ENCODE results near the gene AOPEP. TPM values are rescaled to one million over a fixed set of nuclear protein-coding genes. Genes with fewer than 3 reads are reported as not detected.

Gene AOPEP
- polyA plus RNA-seq, 1 of the 3 experiments (the other 2 are of a cell fraction): 54.6 TPM

DNA sequence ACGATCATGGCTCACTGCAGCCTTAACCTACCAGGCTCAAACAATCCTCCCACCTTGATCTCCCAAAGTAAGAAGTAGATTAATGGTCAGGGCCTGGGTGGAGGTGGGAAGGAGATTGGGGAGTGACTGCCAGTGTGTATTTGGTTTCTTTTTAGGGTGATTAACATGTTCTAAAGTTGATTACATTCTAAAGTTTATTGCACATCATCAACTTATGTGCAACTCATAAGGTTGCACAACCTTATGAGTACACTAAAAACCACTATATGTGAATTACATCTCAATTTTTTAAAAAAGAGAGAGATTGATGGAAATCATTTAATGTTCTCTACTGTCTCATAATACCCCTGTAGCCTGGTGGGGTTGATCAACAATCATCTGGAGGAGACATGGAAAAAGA is 218.1 kb downstream of the AOPEP start:
- Histone ChIP-seq H4K20me1 (ENCODE audit: insufficient read depth) (no peaks in the 10 kb centered on the region), H3K27me3 (ENCODE audit: insufficient read depth) (no peaks in the 10 kb centered on the region), H3K36me3 (replicated peaks in 1 of 2; ENCODE audit: control insufficient read depth in 1 of 2, insufficient read depth in 2 of 2, low read length in 1 of 2) (no peaks in the 10 kb centered on the region), H3K9ac (no peak overlapping the region), H3K79me2 (ENCODE audit: insufficient read depth) (no peaks in the 10 kb centered on the region), H3K4me2 (no peak overlapping the region), H3F3A (replicated peaks; ENCODE audit: insufficient read depth) (peaks cover 14% of the 10 kb centered on the region), H2AFZ (ENCODE audit: low read depth) (no peak overlapping the region), H3K4me3 (ENCODE audit: low read depth in 2 of 2, low read length in 1 of 2) (no peak overlapping the region), H3K27ac (ENCODE audit: low read depth in 2 of 2, low read length in 1 of 2) (peak overlapping the region in 1 of 2 experiments; percentile 77; a peak in 2 of 4 replicates), H3K9me2 (no peaks in the 10 kb centered on the region), H3K9me3 (no peaks in the 10 kb centered on the region), H3K4me1 (ENCODE audit: control insufficient read depth in 1 of 2, insufficient read depth in 2 of 2, low read depth in 1 of 2, low read length in 1 of 2) (peaks cover 12 to 33% of the 10 kb centered on the region in 2 experiments; a peak in 3 of 4 replicates)
- TF ChIP-seq RAD21 (IDR thresholded peaks at IDR 0.05; ENCODE audit: low read length) (no peak), TCF12 (IDR thresholded peaks at IDR 0.05) (no peak), MEF2A (IDR thresholded peaks at IDR 0.05; ENCODE audit: borderline replicate concordance, low read depth) (no peak), NFIC (IDR thresholded peaks at IDR 0.05; ENCODE audit: borderline replicate concordance) (no peak), YY1 (IDR thresholded peaks at IDR 0.05; ENCODE audit: low read depth) (no peak), POLR2AphosphoS5 (IDR thresholded peaks at IDR 0.05; ENCODE audit: low read depth, low read length) (no peak), GABPA (IDR thresholded peaks at IDR 0.05; ENCODE audit: low read depth) (no peak), JUND (IDR thresholded peaks at IDR 0.05) (no peak), ZBTB33 (IDR thresholded peaks at IDR 0.05; ENCODE audit: borderline replicate concordance, low read depth) (no peak), EP300 (IDR thresholded peaks at IDR 0.05; ENCODE audit: borderline replicate concordance in 1 of 2, low read depth in 1 of 2, low read length in 1 of 2) (no peak), CTCF (IDR thresholded peaks at IDR 0.05) (no peak), GATA2 (CRISPR knock-in tag; IDR thresholded peaks at IDR 0.05) (no peak), CHD2 (IDR thresholded peaks at IDR 0.05; ENCODE audit: low read length, partially characterized antibody) (no peak), FOSL2 (IDR thresholded peaks at IDR 0.05; ENCODE audit: borderline replicate concordance, low read depth) (no peak), FOXJ3 (CRISPR knock-in tag; IDR thresholded peaks at IDR 0.05) (no peak), USF1 (IDR thresholded peaks at IDR 0.05; ENCODE audit: borderline replicate concordance, low read depth) (no peak), TAF1 (IDR thresholded peaks at IDR 0.05; ENCODE audit: borderline replicate concordance, low read depth, low read length) (no peak), NRF1 (IDR thresholded peaks at IDR 0.05; ENCODE audit: low read depth, low read length) (no peak)
- TF ChIP-seq, protein P1, sequence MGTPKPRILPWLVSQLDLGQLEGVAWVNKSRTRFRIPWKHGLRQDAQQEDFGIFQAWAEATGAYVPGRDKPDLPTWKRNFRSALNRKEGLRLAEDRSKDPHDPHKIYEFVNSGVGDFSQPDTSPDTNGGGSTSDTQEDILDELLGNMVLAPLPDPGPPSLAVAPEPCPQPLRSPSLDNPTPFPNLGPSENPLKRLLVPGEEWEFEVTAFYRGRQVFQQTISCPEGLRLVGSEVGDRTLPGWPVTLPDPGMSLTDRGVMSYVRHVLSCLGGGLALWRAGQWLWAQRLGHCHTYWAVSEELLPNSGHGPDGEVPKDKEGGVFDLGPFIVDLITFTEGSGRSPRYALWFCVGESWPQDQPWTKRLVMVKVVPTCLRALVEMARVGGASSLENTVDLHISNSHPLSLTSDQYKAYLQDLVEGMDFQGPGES (IDR thresholded peaks at IDR 0.05; ENCODE audit: low read depth, low read length): no peak
- WGBS (ENCODE audit: low lambda C conversion rate): 94% methylated on average over 1 of the region's 1 CpG
- no peak for DNase-seq
- ChIA-PET CTCF (no interaction called here), POLR2A (no interaction called here)
